Measurements from ENCODE around the gene MKNK1.

MKNK1 gene

GRCh38 chr1:46526013-46526690 lies 77.9 kb downstream of the MKNK1 start:
- Mint-ChIP-seq H3K4me3 (peak overlapping the region; percentile 67), H3K36me3 (ENCODE audit: low read depth) (no peaks in the 10 kb centered on the region), H3K27me3 (ENCODE audit: low read depth, poor library complexity) (peaks cover 100% of the 10 kb centered on the region), H3K27ac (peak overlapping the region; percentile 15), H3K4me1 (peaks cover 42% of the 10 kb centered on the region), H3K9me3 (no peaks in the 10 kb centered on the region)
- DNase-seq = peak; percentile 33
- TF ChIP-seq CTCF (IDR thresholded peaks at IDR 0.05) = no peak

GRCh38 chr1:46525253-46525983 lies 78.7 kb downstream of the MKNK1 start:
- H3K27me3 Mint-ChIP-seq (ENCODE audit: low read depth, poor library complexity) = peaks cover 100% of the 10 kb centered on the region
- H3K4me3 Mint-ChIP-seq = peak overlapping the region; percentile 67
- no peak for TF ChIP-seq CTCF (IDR thresholded peaks at IDR 0.05)
- H3K9me3 Mint-ChIP-seq = no peaks in the 10 kb centered on the region
- H3K36me3 Mint-ChIP-seq (ENCODE audit: low read depth) = no peaks in the 10 kb centered on the region
- peaks cover 46% of the 10 kb centered on the region for H3K4me1 Mint-ChIP-seq
- no peak overlapping the region for H3K27ac Mint-ChIP-seq
- no peak for DNase-seq

- H3K36me3 Mint-ChIP-seq (ENCODE audit: low read depth) = no peaks in the 10 kb centered on the region
- TF ChIP-seq CTCF (IDR thresholded peaks at IDR 0.05) = no peak
- peak overlapping the region; percentile 61 for H3K4me3 Mint-ChIP-seq
These were observed 79.2 kb downstream of the MKNK1 start for GRCh38 chr1:46524843-46525242.

GRCh38 chr1:46523496-46524353 lies 80.3 kb downstream of the MKNK1 start:
- H3K9me3 Mint-ChIP-seq = no peaks in the 10 kb centered on the region
- no peak overlapping the region for H3K4me3 Mint-ChIP-seq
- no peak for TF ChIP-seq CTCF (IDR thresholded peaks at IDR 0.05)
- H3K27me3 Mint-ChIP-seq (ENCODE audit: low read depth, poor library complexity) = peaks cover 87% of the 10 kb centered on the region
- H3K36me3 Mint-ChIP-seq (ENCODE audit: low read depth) = no peaks in the 10 kb centered on the region
- no peak for DNase-seq
- H3K4me1 Mint-ChIP-seq = peaks cover 63% of the 10 kb centered on the region
- no peak overlapping the region for H3K27ac Mint-ChIP-seq

More at GRCh38 chr1:46524843-46525242, 79.2 kb downstream of the MKNK1 start:
- H3K27ac Mint-ChIP-seq = no peak overlapping the region
- H3K4me1 Mint-ChIP-seq = peaks cover 52% of the 10 kb centered on the region
- no peak for DNase-seq
- peaks cover 97% of the 10 kb centered on the region for H3K27me3 Mint-ChIP-seq (ENCODE audit: low read depth, poor library complexity)
- no peaks in the 10 kb centered on the region for H3K9me3 Mint-ChIP-seq

GRCh38 chr1:46522969-46523320 lies 81.1 kb downstream of the MKNK1 start:
- DNase-seq = no peak
- no peak overlapping the region for H3K27ac Mint-ChIP-seq
- no peaks in the 10 kb centered on the region for H3K36me3 Mint-ChIP-seq (ENCODE audit: low read depth)
- H3K4me3 Mint-ChIP-seq = no peak overlapping the region
- no peak for TF ChIP-seq CTCF (IDR thresholded peaks at IDR 0.05)
- H3K9me3 Mint-ChIP-seq = no peaks in the 10 kb centered on the region
- peaks cover 85% of the 10 kb centered on the region for H3K27me3 Mint-ChIP-seq (ENCODE audit: low read depth, poor library complexity)
- peaks cover 69% of the 10 kb centered on the region for H3K4me1 Mint-ChIP-seq
